Measurements from ENCODE around the gene CNMD.

CNMD gene

DNA sequence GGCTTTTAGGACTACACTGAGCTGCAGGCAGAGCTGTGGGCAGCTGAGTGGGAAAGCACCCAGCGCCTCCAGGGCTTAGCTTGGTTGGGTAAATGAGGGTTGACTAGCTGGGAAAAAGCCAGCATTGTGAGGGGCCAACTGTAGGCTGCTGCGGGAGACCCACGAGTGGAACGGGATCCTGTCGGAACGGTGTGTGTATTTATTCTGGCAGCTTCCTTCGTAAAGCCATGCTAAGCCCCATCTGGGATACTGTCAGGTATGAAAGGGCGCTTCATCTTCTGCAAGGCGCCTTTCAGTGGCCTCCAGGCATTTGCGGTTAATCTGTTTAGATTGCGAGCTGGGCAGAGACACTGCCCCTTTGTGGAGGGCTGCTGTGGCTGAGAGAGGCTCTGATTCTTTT lies 39.5 kb upstream of the CNMD start:
- no CpG with 5 or more reads among the region's 11 CpGs for WGBS (ENCODE audit: insufficient coverage, insufficient read length)
- H3K4me1 ChIP-seq (ENCODE audit: control insufficient read depth, insufficient read depth, low read length): no peaks in the 10 kb centered on the region
- H3K36me3 ChIP-seq (ENCODE audit: control insufficient read depth, insufficient read depth, low read length): no peaks in the 10 kb centered on the region
- no peaks in the 10 kb centered on the region for H3K9me3 ChIP-seq (ENCODE audit: control insufficient read depth, insufficient read depth, low read length)
- DNase-seq (ENCODE audit: low read depth, low spot score): no peak
- H3K27me3 ChIP-seq (ENCODE audit: control insufficient read depth, insufficient read depth, low read length): no peaks in the 10 kb centered on the region
- no peak overlapping the region for H3K4me3 ChIP-seq (ENCODE audit: low read length)
- H3K27ac ChIP-seq (ENCODE audit: low read length): no peak overlapping the region

DNA sequence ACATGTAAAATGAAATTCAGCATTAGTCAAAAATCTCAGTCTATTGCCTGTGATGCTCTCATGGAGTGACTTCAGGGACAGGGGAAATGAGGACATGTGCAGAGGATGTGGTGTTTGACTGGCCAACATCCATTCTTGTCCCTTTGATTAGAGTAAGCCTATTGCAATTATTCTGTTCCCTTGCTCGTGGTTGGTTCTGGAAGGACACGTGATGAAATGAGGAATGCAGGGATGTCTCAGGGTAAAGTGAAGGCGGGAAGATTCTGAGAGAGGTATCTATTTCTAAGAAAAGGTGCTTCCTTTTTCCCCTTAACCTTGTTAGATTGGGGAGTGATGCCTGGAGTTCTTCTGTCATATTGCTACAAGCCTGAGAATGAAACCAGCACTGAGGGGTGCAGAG lies 37.1 kb upstream of the CNMD start:
- H3K4me1 ChIP-seq (ENCODE audit: control insufficient read depth, insufficient read depth, low read length): no peaks in the 10 kb centered on the region
- H3K9me3 ChIP-seq (ENCODE audit: control insufficient read depth, insufficient read depth, low read length): no peaks in the 10 kb centered on the region
- H3K4me3 ChIP-seq (ENCODE audit: low read length): no peak overlapping the region
- H3K27ac ChIP-seq (ENCODE audit: low read length): no peak overlapping the region
- DNase-seq (ENCODE audit: low read depth, low spot score): no peak
- no peaks in the 10 kb centered on the region for H3K27me3 ChIP-seq (ENCODE audit: control insufficient read depth, insufficient read depth, low read length)
- H3K36me3 ChIP-seq (ENCODE audit: control insufficient read depth, insufficient read depth, low read length): no peaks in the 10 kb centered on the region
- no CpG with 5 or more reads among the region's 3 CpGs for WGBS (ENCODE audit: insufficient coverage, insufficient read length)

DNA sequence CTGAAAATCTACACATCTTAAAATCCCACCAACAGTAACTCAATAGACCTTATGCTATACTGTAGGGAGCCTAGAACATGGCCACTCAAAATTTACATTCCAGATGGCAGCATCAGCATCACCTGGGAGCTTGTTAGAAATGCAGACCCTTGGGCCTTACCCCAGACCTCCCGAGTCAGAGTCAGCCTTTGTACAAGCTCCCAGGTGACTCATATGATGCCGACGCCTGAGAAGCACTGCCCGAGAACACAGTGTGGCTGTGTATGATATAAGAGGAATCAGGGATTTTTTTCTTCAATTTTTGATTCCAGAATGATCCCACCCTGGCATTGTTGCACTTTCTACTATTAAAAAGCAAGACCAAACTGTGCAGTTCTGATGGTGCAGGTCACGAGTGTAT lies 35.9 kb upstream of the CNMD start:
- WGBS (ENCODE audit: insufficient coverage, insufficient read length): no CpG with 5 or more reads among the region's 5 CpGs
- no peak overlapping the region for H3K4me3 ChIP-seq (ENCODE audit: low read length)
- H3K9me3 ChIP-seq (ENCODE audit: control insufficient read depth, insufficient read depth, low read length): no peaks in the 10 kb centered on the region
- H3K27me3 ChIP-seq (ENCODE audit: control insufficient read depth, insufficient read depth, low read length): no peaks in the 10 kb centered on the region
- no peaks in the 10 kb centered on the region for H3K4me1 ChIP-seq (ENCODE audit: control insufficient read depth, insufficient read depth, low read length)
- no peak for DNase-seq (ENCODE audit: low read depth, low spot score)
- H3K36me3 ChIP-seq (ENCODE audit: control insufficient read depth, insufficient read depth, low read length): no peaks in the 10 kb centered on the region
- H3K27ac ChIP-seq (ENCODE audit: low read length): no peak overlapping the region

DNA sequence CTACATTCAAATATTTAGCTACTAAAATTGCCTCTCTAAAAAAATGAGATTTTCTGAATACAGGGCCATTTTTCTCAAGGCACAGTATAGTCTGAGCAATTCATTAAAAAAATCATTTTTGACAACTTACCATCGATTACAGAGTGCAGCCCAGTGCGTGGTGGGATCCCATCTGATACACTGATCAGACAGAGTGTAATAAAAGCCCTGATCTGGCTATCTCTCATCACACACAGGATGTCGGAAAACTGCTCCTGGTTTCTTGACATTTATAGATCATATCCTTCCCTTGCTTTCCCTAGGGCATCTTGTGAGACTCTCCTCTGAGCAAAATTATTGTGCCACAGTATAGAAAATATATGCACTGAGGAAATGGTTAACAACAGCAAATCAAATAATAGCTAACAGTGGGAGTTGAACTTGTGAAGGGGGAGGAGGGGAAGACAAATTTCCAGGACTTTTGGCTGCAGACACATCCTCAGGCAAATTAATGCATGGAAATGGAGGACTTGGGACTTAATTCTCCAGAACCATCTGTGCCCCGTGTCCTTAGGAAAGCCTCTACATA lies 28.4 kb upstream of the CNMD start:
- no peak overlapping the region for H3K27ac ChIP-seq (ENCODE audit: low read length)
- H3K27me3 ChIP-seq (ENCODE audit: control insufficient read depth, insufficient read depth, low read length): no peaks in the 10 kb centered on the region
- H3K4me3 ChIP-seq (ENCODE audit: low read length): no peak overlapping the region
- H3K4me1 ChIP-seq (ENCODE audit: control insufficient read depth, insufficient read depth, low read length): no peaks in the 10 kb centered on the region
- WGBS (ENCODE audit: insufficient coverage, insufficient read length): no CpG with 5 or more reads among the region's 4 CpGs
- H3K36me3 ChIP-seq (ENCODE audit: control insufficient read depth, insufficient read depth, low read length): no peaks in the 10 kb centered on the region
- no peaks in the 10 kb centered on the region for H3K9me3 ChIP-seq (ENCODE audit: control insufficient read depth, insufficient read depth, low read length)
- no peak for DNase-seq (ENCODE audit: low read depth, low spot score)

DNA sequence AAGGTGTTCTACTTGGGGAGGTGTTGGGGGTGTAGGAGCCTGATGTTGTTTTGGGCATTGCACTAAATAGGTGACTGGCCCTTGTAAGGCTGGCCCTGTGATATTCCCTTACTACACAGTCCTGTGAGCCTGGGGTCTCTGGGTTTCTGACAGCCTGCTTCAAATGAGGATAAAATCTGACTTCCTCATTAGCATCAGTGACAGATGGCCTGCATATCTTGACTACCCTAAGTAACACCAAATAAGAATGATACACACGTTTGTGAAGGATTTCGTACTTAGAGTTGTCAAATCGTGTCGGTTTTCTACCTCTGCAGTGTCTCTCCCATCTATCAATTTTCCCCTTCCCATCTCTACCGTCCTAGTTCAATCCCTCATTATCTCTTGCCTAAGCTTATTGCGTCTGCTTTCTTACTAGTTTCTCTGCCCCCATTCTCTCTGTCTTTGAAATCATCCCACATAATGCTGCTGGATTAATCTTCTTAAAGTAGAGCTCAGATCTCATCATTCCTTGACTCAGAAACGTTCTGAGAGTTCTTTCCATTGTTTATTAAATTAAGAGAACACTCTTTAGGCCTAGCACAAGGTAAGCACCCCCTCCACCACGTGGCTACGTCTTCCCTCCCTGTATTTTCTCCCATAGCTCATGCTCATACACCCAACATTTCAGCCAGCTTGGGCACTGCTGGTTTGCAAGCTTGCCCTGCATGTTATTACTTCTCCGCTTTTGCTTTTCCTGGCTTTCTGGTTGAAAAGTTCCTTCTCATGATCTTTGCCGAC lies 26.2 kb upstream of the CNMD start:
- H3K36me3 ChIP-seq (ENCODE audit: control insufficient read depth, insufficient read depth, low read length): no peaks in the 10 kb centered on the region
- H3K4me1 ChIP-seq (ENCODE audit: control insufficient read depth, insufficient read depth, low read length): no peaks in the 10 kb centered on the region
- 100% methylated on average over 2 of the region's 11 CpGs for WGBS (ENCODE audit: insufficient coverage, insufficient read length)
- H3K9me3 ChIP-seq (ENCODE audit: control insufficient read depth, insufficient read depth, low read length): no peaks in the 10 kb centered on the region
- no peak for DNase-seq (ENCODE audit: low read depth, low spot score)
- H3K4me3 ChIP-seq (ENCODE audit: low read length): no peak overlapping the region
- H3K27me3 ChIP-seq (ENCODE audit: control insufficient read depth, insufficient read depth, low read length): no peaks in the 10 kb centered on the region
- H3K27ac ChIP-seq (ENCODE audit: low read length): no peak overlapping the region

DNA sequence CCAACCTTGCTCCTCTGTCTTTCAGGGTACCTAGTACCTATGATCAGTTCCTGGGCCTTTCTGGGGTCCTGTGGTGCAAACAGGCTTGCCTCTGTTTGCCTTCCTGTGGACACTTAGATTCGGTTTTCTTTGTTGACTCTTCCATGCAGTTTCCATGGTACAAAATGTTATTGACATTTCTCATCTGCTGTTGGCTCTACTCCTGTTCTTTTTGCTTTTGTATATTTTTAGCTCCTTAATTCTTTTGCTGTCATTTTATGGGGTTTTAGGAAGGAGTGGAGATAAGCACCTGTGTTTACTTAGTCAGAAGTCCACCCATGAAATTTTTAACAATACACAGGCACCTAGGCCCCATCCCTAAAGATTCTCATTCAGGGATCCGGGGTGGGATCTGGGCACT lies 20.5 kb upstream of the CNMD start:
- H3K27ac ChIP-seq (ENCODE audit: low read length): no peak overlapping the region
- no peaks in the 10 kb centered on the region for H3K4me1 ChIP-seq (ENCODE audit: control insufficient read depth, insufficient read depth, low read length)
- H3K4me3 ChIP-seq (ENCODE audit: low read length): no peak overlapping the region
- no peak for DNase-seq (ENCODE audit: low read depth, low spot score)
- no peaks in the 10 kb centered on the region for H3K9me3 ChIP-seq (ENCODE audit: control insufficient read depth, insufficient read depth, low read length)
- no peaks in the 10 kb centered on the region for H3K27me3 ChIP-seq (ENCODE audit: control insufficient read depth, insufficient read depth, low read length)
- WGBS (ENCODE audit: insufficient coverage, insufficient read length): no CpG with 5 or more reads among the region's 2 CpGs
- H3K36me3 ChIP-seq (ENCODE audit: control insufficient read depth, insufficient read depth, low read length): no peaks in the 10 kb centered on the region

DNA sequence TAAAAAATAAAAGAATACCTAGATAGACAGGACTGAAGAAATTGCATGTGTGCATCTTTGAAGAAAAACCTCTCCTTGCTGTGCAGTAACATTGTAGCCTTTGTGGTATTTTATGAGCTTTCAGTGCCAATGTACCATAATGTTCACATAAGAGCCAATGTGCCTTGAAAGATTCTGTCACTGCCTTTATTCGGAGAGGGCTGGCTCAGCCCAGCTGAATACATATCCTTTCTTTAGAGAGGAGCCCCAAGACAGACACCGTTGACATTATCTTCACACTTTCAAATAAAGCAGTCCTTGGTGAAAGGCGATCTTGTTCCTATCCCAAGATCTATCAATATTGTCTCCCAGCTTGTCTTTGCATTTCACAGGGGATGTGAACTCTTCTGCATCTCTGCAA lies 18.5 kb upstream of the CNMD start:
- H3K4me3 ChIP-seq (ENCODE audit: low read length): no peak overlapping the region
- H3K9me3 ChIP-seq (ENCODE audit: control insufficient read depth, insufficient read depth, low read length): no peaks in the 10 kb centered on the region
- no peaks in the 10 kb centered on the region for H3K36me3 ChIP-seq (ENCODE audit: control insufficient read depth, insufficient read depth, low read length)
- WGBS (ENCODE audit: insufficient coverage, insufficient read length): no CpG with 5 or more reads among the region's 3 CpGs
- DNase-seq (ENCODE audit: low read depth, low spot score): no peak
- no peaks in the 10 kb centered on the region for H3K4me1 ChIP-seq (ENCODE audit: control insufficient read depth, insufficient read depth, low read length)
- H3K27me3 ChIP-seq (ENCODE audit: control insufficient read depth, insufficient read depth, low read length): no peaks in the 10 kb centered on the region
- no peak overlapping the region for H3K27ac ChIP-seq (ENCODE audit: low read length)

DNA sequence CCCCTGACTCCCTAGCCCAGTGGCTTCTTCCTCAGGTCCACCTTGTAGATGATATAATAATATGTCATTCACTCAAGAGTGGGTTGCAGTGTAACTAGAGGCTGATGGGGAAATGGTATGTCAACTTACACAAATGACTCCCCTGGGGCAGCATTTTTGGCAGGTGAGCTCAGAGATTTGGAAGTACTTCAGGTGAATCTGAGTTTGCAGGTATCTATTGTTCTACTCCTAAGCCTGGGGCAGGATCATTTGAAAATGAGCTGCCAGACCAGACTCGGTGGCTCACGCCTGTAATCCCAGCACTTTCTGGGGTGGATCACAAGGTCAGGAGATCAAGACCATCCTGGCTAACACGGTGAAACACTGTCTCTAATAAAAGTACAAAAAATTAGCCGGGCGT lies 11.6 kb upstream of the CNMD start:
- H3K9me3 ChIP-seq (ENCODE audit: control insufficient read depth, insufficient read depth, low read length): no peaks in the 10 kb centered on the region
- H3K4me3 ChIP-seq (ENCODE audit: low read length): no peak overlapping the region
- WGBS (ENCODE audit: insufficient coverage, insufficient read length): no CpG with 5 or more reads among the region's 5 CpGs
- H3K27ac ChIP-seq (ENCODE audit: low read length): no peak overlapping the region
- no peaks in the 10 kb centered on the region for H3K27me3 ChIP-seq (ENCODE audit: control insufficient read depth, insufficient read depth, low read length)
- DNase-seq (ENCODE audit: low read depth, low spot score): no peak
- H3K36me3 ChIP-seq (ENCODE audit: control insufficient read depth, insufficient read depth, low read length): no peaks in the 10 kb centered on the region
- no peaks in the 10 kb centered on the region for H3K4me1 ChIP-seq (ENCODE audit: control insufficient read depth, insufficient read depth, low read length)

DNA sequence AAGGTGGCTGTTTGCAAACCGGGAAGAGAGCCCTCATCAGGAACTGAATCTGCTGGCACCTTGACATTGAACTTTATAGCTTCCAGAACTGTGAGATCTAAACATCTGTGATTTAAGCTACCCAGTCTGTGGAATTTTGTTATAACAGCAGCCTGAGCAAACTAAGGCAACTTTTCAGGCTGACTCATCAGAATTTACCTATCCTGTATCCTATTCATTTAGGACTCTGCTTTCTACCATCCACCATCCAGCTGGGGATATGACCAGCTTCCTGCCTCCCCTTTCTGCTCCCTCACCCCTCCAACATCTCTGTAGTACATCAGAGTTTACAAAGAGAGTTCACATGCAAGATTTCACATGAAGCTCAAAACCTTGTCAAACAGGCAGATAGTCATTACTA lies 11.1 kb upstream of the CNMD start:
- no peaks in the 10 kb centered on the region for H3K36me3 ChIP-seq (ENCODE audit: control insufficient read depth, insufficient read depth, low read length)

DNA sequence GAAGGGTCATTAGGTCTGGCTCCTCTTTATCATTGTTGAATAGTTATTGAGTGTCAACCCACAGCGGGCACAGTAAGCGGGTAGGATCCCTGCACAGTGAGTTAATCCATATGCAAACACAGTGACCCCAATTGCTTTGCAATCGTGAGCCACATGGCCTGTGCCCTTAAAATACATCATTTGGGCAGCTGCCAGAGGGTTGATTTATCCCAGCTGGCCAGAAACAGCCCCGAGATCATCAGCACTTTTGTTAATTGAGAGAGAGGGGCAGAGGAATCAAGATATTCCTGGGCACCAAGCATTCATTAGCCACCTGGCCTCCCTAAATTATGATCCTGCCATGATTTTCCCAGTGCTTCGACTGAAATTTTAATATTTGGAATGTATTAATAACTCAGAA lies 9.8 kb upstream of the CNMD start:
- H3K36me3 ChIP-seq (ENCODE audit: control insufficient read depth, insufficient read depth, low read length): no peaks in the 10 kb centered on the region
- no peaks in the 10 kb centered on the region for H3K9me3 ChIP-seq (ENCODE audit: control insufficient read depth, insufficient read depth, low read length)
- WGBS (ENCODE audit: insufficient coverage, insufficient read length): no CpG with 5 or more reads among the region's 5 CpGs
- H3K4me1 ChIP-seq (ENCODE audit: control insufficient read depth, insufficient read depth, low read length): no peaks in the 10 kb centered on the region
- H3K27ac ChIP-seq (ENCODE audit: low read length): no peak overlapping the region
- no peak for DNase-seq (ENCODE audit: low read depth, low spot score)
- H3K27me3 ChIP-seq (ENCODE audit: control insufficient read depth, insufficient read depth, low read length): no peaks in the 10 kb centered on the region
- no peak overlapping the region for H3K4me3 ChIP-seq (ENCODE audit: low read length)

More for the DNA sequence above, 11.1 kb upstream of the CNMD start:
- DNase-seq (ENCODE audit: low read depth, low spot score): no peak
- Histone ChIP-seq H3K9me3 (ENCODE audit: control insufficient read depth, insufficient read depth, low read length) (no peaks in the 10 kb centered on the region), H3K27me3 (ENCODE audit: control insufficient read depth, insufficient read depth, low read length) (no peaks in the 10 kb centered on the region), H3K4me1 (ENCODE audit: control insufficient read depth, insufficient read depth, low read length) (no peaks in the 10 kb centered on the region), H3K27ac (ENCODE audit: low read length) (no peak overlapping the region), H3K4me3 (ENCODE audit: low read length) (no peak overlapping the region)
- no CpG with 5 or more reads among the region's 1 CpG for WGBS (ENCODE audit: insufficient coverage, insufficient read length)

DNA sequence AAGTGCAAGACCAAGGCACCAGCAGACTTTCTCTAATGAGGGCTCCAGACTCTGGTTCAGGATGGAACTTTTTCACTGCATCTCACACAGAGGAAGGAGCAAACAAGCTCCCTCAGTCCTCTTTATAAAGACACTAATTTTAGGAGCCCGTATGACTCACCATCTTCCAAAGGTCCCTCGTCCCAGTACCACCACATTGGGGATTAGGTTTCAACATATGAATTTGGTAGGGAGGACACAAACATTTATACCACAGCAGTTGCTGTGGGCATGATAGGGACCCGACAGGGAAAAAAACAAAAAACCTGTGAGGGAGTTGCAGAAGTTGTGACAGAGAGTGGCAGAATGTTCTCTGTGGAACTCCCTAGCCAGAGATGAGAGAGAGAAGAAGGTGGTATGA lies 6.5 kb upstream of the CNMD start:
- Histone ChIP-seq H3K4me3 (ENCODE audit: low read length) (no peak overlapping the region), H3K27me3 (ENCODE audit: control insufficient read depth, insufficient read depth, low read length) (no peaks in the 10 kb centered on the region), H3K4me1 (ENCODE audit: control insufficient read depth, insufficient read depth, low read length) (no peaks in the 10 kb centered on the region), H3K36me3 (ENCODE audit: control insufficient read depth, insufficient read depth, low read length) (no peaks in the 10 kb centered on the region), H3K27ac (ENCODE audit: low read length) (no peak overlapping the region), H3K9me3 (ENCODE audit: control insufficient read depth, insufficient read depth, low read length) (no peaks in the 10 kb centered on the region)
- no peak for DNase-seq (ENCODE audit: low read depth, low spot score)
- no CpG with 5 or more reads among the region's 3 CpGs for WGBS (ENCODE audit: insufficient coverage, insufficient read length)
